PC-3 (cell line): ENCODE measurements around the gene ANKIB1.

Source experiments
- CTCF ChIP-seq: fragments of 300-600 bp; sonication (generic); conservative IDR thresholded peaks from 2 replicates; pipeline ENCODE4 v1.5.1; 2017; ENCODE audit warnings: antibody characterized with exemption, low read depth, mild to moderate bottlenecking, low read length
- EZH2 ChIP-seq: fragments of 300-600 bp; sonication (generic); IDR thresholded peaks from one replicate; pipeline ENCODE4 v1.6.1; 2017; ENCODE audit warnings: antibody characterized with exemption, mild to moderate bottlenecking, low read length; ENCODE audit not compliant: unreplicated experiment
- EZH2phosphoT487 ChIP-seq: fragments of 300-600 bp; sonication (generic); IDR thresholded peaks from 2 replicates; pipeline ENCODE4 v1.6.1; 2018; ENCODE audit warnings: mild to moderate bottlenecking, antibody characterized with exemption, low read length, borderline replicate concordance

- TF ChIP-seq CTCF (no peak), EZH2phosphoT487 (no peak), EZH2 (no peak)
Observed at GRCh38 chr7:92226981-92227380, 18.8 kb upstream of the ANKIB1 start.
